Right lobe of liver (tissue), 6 donors: ENCODE results near the gene SIL1. TPM values are rescaled to one million over a fixed set of nuclear protein-coding genes. Genes with fewer than 3 reads are reported as not detected.

Experiments
- ATAC-seq, 4 donors: fragments of 200-7000 bp; cut with Tn5 transposase; one replicate each; pipeline ENCODE4 v1.9.1; 2020; ENCODE audit warnings: mild to moderate bottlenecking in 4 of 4, moderate library complexity in 4 of 4
- DNase-seq, 3 donors: peaks; one replicate each; pipeline ENCODE4 v3.0.0-alpha.2; 2020
- H3K27ac ChIP-seq, 3 donors: fragments of 200-600 bp; one replicate each; pipeline ENCODE4 v1.8.0; 2022
- H3K27me3 ChIP-seq, 2 donors: fragments of 200-600 bp; one replicate each; pipeline ENCODE4 v1.8.0; 2022
- H3K36me3 ChIP-seq, 4 donors: fragments of 200-600 bp; sonication (generic) in 1 of 4; one replicate each; pipeline versions ENCODE4 v1.5.1 to v1.8.0; 2017 to 2022; ENCODE audit warnings: control low read depth in 1 of 4
- H3K4me1 ChIP-seq, 4 donors: fragments of 200-600 bp; sonication (generic) in 1 of 4; one replicate each; pipeline versions ENCODE4 v1.5.1 to v1.8.0; 2017 to 2022; ENCODE audit warnings: control low read depth in 1 of 4
- H3K4me3 ChIP-seq, 3 donors: fragments of 200-600 bp; one replicate each; pipeline ENCODE4 v1.8.0; 2022
- H3K9me3 ChIP-seq, 4 donors: fragments of 200-600 bp; sonication (generic) in 1 of 4; one replicate each; pipeline versions ENCODE4 v1.5.1 to v1.8.0; 2017 to 2022; ENCODE audit warnings: control low read depth in 1 of 4
- CTCF ChIP-seq, 4 donors: fragments of 200-600 bp in 3 of 4; fragments of 450-650 bp in 1 of 4; IDR thresholded peaks; one replicate each; pipeline versions ENCODE4 v1.5.1 to v1.8.0; 2016 to 2022; ENCODE audit warnings: antibody characterized with exemption in 4 of 4, mild to moderate bottlenecking in 2 of 4
- POLR2A ChIP-seq: fragments of 450-650 bp; IDR thresholded peaks from one replicate; pipeline ENCODE4 v1.6.1; 2017; ENCODE audit warnings: antibody characterized with exemption, mild to moderate bottlenecking
- WGBS: methylation state at CpG from one replicate; pipeline ENCODE4 v1.1.6; 2018; ENCODE audit warnings: low coverage, low lambda C conversion rate; ENCODE audit not compliant: insufficient coverage; ENCODE audit errors: missing lambda C conversion rate; 5-methylcytosine and 5-hydroxymethylcytosine counted together
- intact Hi-C, 2 donors: fragments of 100-400 bp; cut with DNase I; formaldehyde crosslinking; loops; one replicate each; pipeline versions ENCODE4 v1.11.2 to v1.14.1; 2022
- total RNA-seq, 6 experiments: library from RNA; depleted of rRNA in 2 of 6; stranded (reverse); fragments of >200 nt in 2 of 6; fragmentation: NEBNext Ultra II Directional in 3 of 6; extraction: Animal tissue kit (Norgen Biotek cat#: 25700) in 3 of 6; gene quantifications; one replicate each; pipeline versions ENCODE4 v1.1.0 to v1.2.4, GENCODE V29; 2016 to 2023
- donor health status: DM: no; HTN: yes; CAD: no.
- donor health status: DM: no; HTN: no; CAD: no.
- donor health status: DM: no; HTN: no; CAD: no.
- donor health status: DM: no; HTN: yes; CAD: no.
- donor health status: DM: no; HTN: yes; CAD: no.

Gene SIL1
- total RNA-seq, 6 experiments from 2014 or later = 57.6 to 94.9 (median 67.0) TPM

GRCh38 chr5:139068494-139069151, 129.5 kb downstream of the SIL1 start:
- no peak for ATAC-seq
- Histone ChIP-seq H3K27me3 (no peaks in the 10 kb centered on the region), H3K36me3 (no peaks in the 10 kb centered on the region), H3K4me1 (peaks cover 0 to 6% (median 2%) of the 10 kb centered on the region in 4 donors), H3K27ac (no peak overlapping the region), H3K9me3 (no peaks in the 10 kb centered on the region), H3K4me3 (no peak overlapping the region)
- DNase-seq = no peak
- WGBS = 31% methylated on average over 1 of the region's 1 CpG
- TF ChIP-seq POLR2A (no peak), CTCF (IDR thresholded peaks at IDR 0.05) (no peak)
- intact Hi-C loops = no loop called here

- Histone ChIP-seq H3K4me3 (no peak overlapping the region), H3K27me3 (no peaks in the 10 kb centered on the region), H3K4me1 (peaks cover 0 to 10% (median 4%) of the 10 kb centered on the region in 4 donors), H3K27ac (no peak overlapping the region), H3K36me3 (no peaks in the 10 kb centered on the region), H3K9me3 (no peaks in the 10 kb centered on the region)
- TF ChIP-seq CTCF (IDR thresholded peaks at IDR 0.05) = no peak
- no peak for TF ChIP-seq POLR2A
- no peak for DNase-seq
- WGBS = 100% methylated on average over 2 of the region's 2 CpGs
- no peak for ATAC-seq
- intact Hi-C loops = no loop called here
Observed at GRCh38 chr5:139068060-139068459, 130.1 kb downstream of the SIL1 start.

GRCh38 chr5:139065306-139065705, 132.9 kb downstream of the SIL1 start:
- H3K36me3 ChIP-seq = no peaks in the 10 kb centered on the region
- peaks cover 0 to 28% (median 12%) of the 10 kb centered on the region in 4 donors for H3K4me1 ChIP-seq
- H3K27me3 ChIP-seq = no peaks in the 10 kb centered on the region
- no peak for DNase-seq
- intact Hi-C loops = no loop called here
- no peak for ATAC-seq
- no peak for TF ChIP-seq CTCF (IDR thresholded peaks at IDR 0.05)
- TF ChIP-seq POLR2A = no peak
- H3K4me3 ChIP-seq = no peak overlapping the region
- H3K27ac ChIP-seq = no peak overlapping the region
- no peaks in the 10 kb centered on the region for H3K9me3 ChIP-seq

- no peaks in the 10 kb centered on the region for H3K36me3 ChIP-seq
- no peak overlapping the region for H3K4me3 ChIP-seq
- no peak overlapping the region for H3K27ac ChIP-seq
- DNase-seq = peak in 2 of 3 donors; percentile 13 to 24
- intact Hi-C loops = no loop called here
- 81% methylated on average over 2 of the region's 2 CpGs for WGBS
- no peak for TF ChIP-seq CTCF (IDR thresholded peaks at IDR 0.05)
- ATAC-seq = peak in 2 of 4 donors; percentile 78
- peaks cover 0 to 28% (median 12%) of the 10 kb centered on the region in 4 donors for H3K4me1 ChIP-seq
- no peaks in the 10 kb centered on the region for H3K9me3 ChIP-seq
- H3K27me3 ChIP-seq = no peaks in the 10 kb centered on the region
Observed at GRCh38 chr5:139064613-139065012, 133.6 kb downstream of the SIL1 start.

- Histone ChIP-seq H3K4me1 (peaks cover 0 to 28% (median 12%) of the 10 kb centered on the region in 4 donors), H3K4me3 (no peak overlapping the region), H3K9me3 (no peaks in the 10 kb centered on the region), H3K27me3 (no peaks in the 10 kb centered on the region), H3K36me3 (no peaks in the 10 kb centered on the region), H3K27ac (no peak overlapping the region)
- intact Hi-C loops = no loop called here
- DNase-seq (no peak), ATAC-seq (no peak)
- TF ChIP-seq POLR2A (no peak), CTCF (IDR thresholded peaks at IDR 0.05) (no peak)
- 93% methylated on average over 1 of the region's 1 CpG for WGBS
Observed at GRCh38 chr5:139063664-139064054, 134.5 kb downstream of the SIL1 start.
